SU-DHL-6 (cell line): ENCODE data around the gene BICD1.
A peak's percentile ranks its signal among the peaks of the same experiment; 100 is the strongest.

ENCODE experiments used
- H2AFZ ChIP-seq: fragments of 200-600 bp; sonication (generic); 2 replicates; pipeline ENCODE4 v1.6.1; 2014; ENCODE audit warnings: low read depth, mild to moderate bottlenecking, moderate library complexity, mixed read lengths, antibody characterized with exemption, low read length; ENCODE audit not compliant: severe bottlenecking
- H3F3A ChIP-seq: fragments of 200-600 bp; shearing (Covaris generic); 2 replicates; pipeline ENCODE4 v1.6.0; 2016; ENCODE audit warnings: antibody characterized with exemption, mild to moderate bottlenecking; ENCODE audit not compliant: insufficient read depth
- H3K27ac ChIP-seq: fragments of 200-600 bp; sonication (generic); 2 replicates; pipeline ENCODE4 v1.5.1; 2016; ENCODE audit warnings: low read depth, mild to moderate bottlenecking, low read length, moderate library complexity, mixed read lengths
- H3K27me3 ChIP-seq: fragments of 200-600 bp; sonication (generic), shearing (Covaris generic); 2 replicates; pipeline ENCODE4 v1.6.0; 2014; ENCODE audit warnings: mild to moderate bottlenecking, low read length
- H3K36me3 ChIP-seq: fragments of 200-600 bp; sonication (generic); 2 replicates; pipeline ENCODE4 v1.6.1; 2014; ENCODE audit warnings: mild to moderate bottlenecking, low read length, mixed read lengths
- H3K4me2 ChIP-seq: fragments of 300-600, 200-600 bp; shearing (Covaris generic), sonication (generic); 2 replicates; pipeline ENCODE4 v1.6.0; 2014; ENCODE audit warnings: low read length, low read depth, mild to moderate bottlenecking; ENCODE audit not compliant: poor library complexity, severe bottlenecking
- H3K4me3 ChIP-seq: fragments of 200-600 bp; sonication (generic); 2 replicates; pipeline ENCODE4 v1.5.1; 2014; ENCODE audit warnings: antibody characterized with exemption, low read length, mild to moderate bottlenecking, mixed read lengths; ENCODE audit not compliant: insufficient read depth, poor library complexity, severe bottlenecking
- H3K79me2 ChIP-seq: fragments of 200-600 bp; sonication (generic); 2 replicates; pipeline ENCODE4 v1.6.1; 2014; ENCODE audit warnings: mild to moderate bottlenecking, low read length, moderate library complexity; ENCODE audit not compliant: insufficient read depth
- H3K9ac ChIP-seq: fragments of 200-600 bp; sonication (generic); 2 replicates; pipeline ENCODE4 v1.7.0; 2014; ENCODE audit warnings: mild to moderate bottlenecking, low read length
- H3K9me2 ChIP-seq: fragments of 200-600 bp; sonication (generic); replicated peaks from 2 replicates; pipeline ENCODE4 v1.6.1; 2014; ENCODE audit warnings: low read length; ENCODE audit not compliant: insufficient read depth
- H3K9me3 ChIP-seq: fragments of 200-600 bp; sonication (generic); 2 replicates; pipeline ENCODE4 v1.6.1; 2014; ENCODE audit warnings: low read length, mixed read lengths; ENCODE audit not compliant: insufficient read depth
- H4K20me1 ChIP-seq: fragments of 200-600 bp; sonication (generic); 2 replicates; pipeline ENCODE4 v1.6.1; 2014; ENCODE audit warnings: low read depth, mild to moderate bottlenecking, antibody characterized with exemption, low read length, moderate library complexity, mixed read lengths
- CTCF ChIP-seq: fragments of 200-600 bp; sonication (generic); IDR thresholded peaks from one replicate; pipeline ENCODE4 v1.5.1; 2017; ENCODE audit warnings: antibody characterized with exemption, mild to moderate bottlenecking, low read length, moderate library complexity; ENCODE audit not compliant: insufficient read depth, poor library complexity, severe bottlenecking
- EZH2phosphoT487 ChIP-seq: fragments of 200-600 bp; sonication (generic), shearing (Covaris generic); conservative IDR thresholded peaks from 2 replicates; pipeline ENCODE4 v1.6.1; 2018; ENCODE audit warnings: mild to moderate bottlenecking, antibody characterized with exemption, low read length, moderate library complexity, mixed read lengths

The BICD1 gene

GRCh38 chr12:32166510-32166909 lies 59.9 kb downstream of the BICD1 start:
- Histone ChIP-seq H3K9me3 (no peaks in the 10 kb centered on the region), H4K20me1 (no peaks in the 10 kb centered on the region), H3K27me3 (no peaks in the 10 kb centered on the region), H3K9ac (no peak overlapping the region), H3K4me3 (no peak overlapping the region), H2AFZ (no peak overlapping the region), H3K4me2 (no peak overlapping the region), H3K27ac (no peak overlapping the region), H3K9me2 (no peaks in the 10 kb centered on the region), H3F3A (0 out of 2 replicates have a peak, but pooled peaks cover 5% of the 10 kb centered on the region), H3K79me2 (0 out of 2 replicates have a peak, but pooled peaks cover 11% of the 10 kb centered on the region), H3K36me3 (no peaks in the 10 kb centered on the region)
- TF ChIP-seq EZH2phosphoT487 = no peak
- TF ChIP-seq CTCF = no peak

- H3K9me3 ChIP-seq = no peaks in the 10 kb centered on the region
- H3F3A ChIP-seq = 0 out of 2 replicates have a peak, but pooled peaks cover 8% of the 10 kb centered on the region
- H3K9me2 ChIP-seq = no peaks in the 10 kb centered on the region
- no peak overlapping the region for H3K9ac ChIP-seq
- peak overlapping the region; percentile 19; the same call in 1 of the 2 replicates for H3K27ac ChIP-seq
- 0 out of 2 replicates have a peak, but pooled peaks cover 3% of the 10 kb centered on the region for H3K36me3 ChIP-seq
- H2AFZ ChIP-seq = no peak overlapping the region
- no peaks in the 10 kb centered on the region for H3K27me3 ChIP-seq
- TF ChIP-seq CTCF (no peak), EZH2phosphoT487 (no peak)
- H3K79me2 ChIP-seq = 0 out of 2 replicates have a peak, but pooled peaks cover 10% of the 10 kb centered on the region
- no peak overlapping the region for H3K4me2 ChIP-seq
- no peaks in the 10 kb centered on the region for H4K20me1 ChIP-seq
- no peak overlapping the region for H3K4me3 ChIP-seq
Observed at GRCh38 chr12:32170437-32170998, 63.9 kb downstream of the BICD1 start.

GRCh38 chr12:32171211-32171610 lies 64.6 kb downstream of the BICD1 start:
- Histone ChIP-seq H3K27me3 (no peaks in the 10 kb centered on the region), H2AFZ (no peak overlapping the region), H4K20me1 (no peaks in the 10 kb centered on the region), H3K79me2 (peaks cover 15% of the 10 kb centered on the region; the same call in 1 of the 2 replicates), H3K9me3 (no peaks in the 10 kb centered on the region), H3K9me2 (no peaks in the 10 kb centered on the region), H3K4me3 (no peak overlapping the region), H3F3A (0 out of 2 replicates have a peak, but pooled peaks cover 8% of the 10 kb centered on the region), H3K9ac (no peak overlapping the region), H3K27ac (no peak overlapping the region), H3K36me3 (0 out of 2 replicates have a peak, but pooled peaks cover 3% of the 10 kb centered on the region), H3K4me2 (no peak overlapping the region)
- TF ChIP-seq CTCF = no peak
- no peak for TF ChIP-seq EZH2phosphoT487
